ENCODE measurements around the gene PDCD6IP. TPM values are rescaled to one million over a fixed set of nuclear protein-coding genes. Genes with fewer than 3 reads are reported as not detected.
A peak's percentile ranks its signal among the peaks of the same experiment; 100 is the strongest.

The PDCD6IP gene
- total and polyA plus RNA-seq, 12 donors = 41.3 to 185 (median 146) TPM

- ATAC-seq (no peak), DNase-seq (no peak)
- WGBS, 2 donors = 71 to 73% methylated on average over 12 of the region's 12 CpGs
- Histone ChIP-seq H3K4me3 (no peak overlapping the region), H3K9me3 (no peaks in the 10 kb centered on the region), H3K27ac (no peak overlapping the region), H3K27me3 (peaks cover 0 to 4% (median 0%) of the 10 kb centered on the region in 7 donors), H3K4me1 (no peaks in the 10 kb centered on the region), H3K36me3 (no peaks in the 10 kb centered on the region)
- intact Hi-C loops (cut with DNase I) = loop anchor here in 1 of 10 donors (10.0 kb wide), 1 partner anchor 770 kb away; no protein-coding TSS in a partner anchor
- no peak for TF ChIP-seq CTCF (IDR thresholded peaks at IDR 0.05)
Measured at GRCh38 chr3:33914731-33915379, 116.4 kb downstream of the PDCD6IP start.

- peaks cover 0 to 4% (median 0%) of the 10 kb centered on the region in 7 donors for H3K27me3 ChIP-seq
- no peaks in the 10 kb centered on the region for H3K9me3 ChIP-seq
- DNase-seq (peak; percentile 6 to 16), ATAC-seq (peak in 4 of 8 donors; percentile 47 to 87 (median 56))
- H3K4me3 ChIP-seq = no peak overlapping the region
- no peak overlapping the region for H3K27ac ChIP-seq
- intact Hi-C loops (cut with DNase I) = loop anchor here in 1 of 10 donors (10.0 kb wide), 1 partner anchor 769 kb away; no protein-coding TSS in a partner anchor
- H3K4me1 ChIP-seq = no peaks in the 10 kb centered on the region
- no peaks in the 10 kb centered on the region for H3K36me3 ChIP-seq
- 32 to 44% methylated on average over 9 of the region's 9 CpGs for WGBS, 2 donors
- peak in 7 of 9 donors; percentile 31 to 49 (median 39) for TF ChIP-seq CTCF (IDR thresholded peaks at IDR 0.05)
Measured at GRCh38 chr3:33915796-33916546, 117.5 kb downstream of the PDCD6IP start.

- no peak for TF ChIP-seq CTCF (IDR thresholded peaks at IDR 0.05)
- ATAC-seq (no peak), DNase-seq (no peak)
- Histone ChIP-seq H3K27me3 (peaks cover 0 to 4% (median 0%) of the 10 kb centered on the region in 7 donors), H3K4me1 (no peaks in the 10 kb centered on the region), H3K27ac (no peak overlapping the region), H3K4me3 (no peak overlapping the region), H3K9me3 (no peaks in the 10 kb centered on the region), H3K36me3 (no peaks in the 10 kb centered on the region)
- WGBS, 2 donors = 78 to 84% methylated on average over 4 of the region's 4 CpGs
- intact Hi-C loops (cut with DNase I) = loop anchor here in 1 of 10 donors (10.0 kb wide), 1 partner anchor 767 kb away; no protein-coding TSS in a partner anchor
Measured at GRCh38 chr3:33918126-33918756, 119.8 kb downstream of the PDCD6IP start.

Other genes with a start within 250 kb of the PDCD6IP start
- 100 to 1,000 TPM in 4 of 10 donors, 10 to 100 TPM in 6; 70.1 to 107 (median 88.7) TPM for gene CLASP2, start 80.4 kb upstream of the PDCD6IP start, total RNA-seq
- gene CLASP2, start 80.4 kb upstream of the PDCD6IP start, polyA plus RNA-seq = 10 to 100 TPM in 1 of 2 donors, 1 to 10 TPM in 1; 9.7 to 18.7 TPM